Measurements from ENCODE around the gene AKNAD1.
"Not testable (repeated sequence)": the region's sequence is repeated elsewhere in the genome, so short reads cannot be mapped to it uniquely, and the experiment has no call there.

Gene AKNAD1

DNA sequence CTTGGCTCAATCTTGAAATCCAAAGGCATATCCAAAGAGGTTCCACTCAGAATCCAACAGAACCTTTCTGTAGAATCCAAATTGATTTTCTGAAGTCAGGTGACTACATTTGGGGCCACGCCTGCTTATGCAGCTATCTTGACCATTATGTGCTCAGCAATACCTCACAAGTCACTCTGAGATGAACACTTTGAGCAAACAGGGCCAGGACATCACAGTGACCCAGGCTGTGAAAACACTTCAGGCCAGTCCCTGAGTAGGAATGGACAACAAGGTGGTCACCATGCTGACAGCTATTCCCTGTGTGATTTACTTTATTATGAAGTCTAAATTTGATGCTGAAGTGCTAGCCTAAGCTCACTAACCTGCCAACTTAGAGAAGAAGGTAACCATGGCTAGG lies at the start of gene AKNAD1:
TSS of gene AKNAD1 (minus strand) at position 101 of the 400 bp plus-strand sequence. CDS start 4,430 bp downstream, outside the sequence.
- DNase-seq = no peak
- in situ Hi-C loops (cut with MboI; ENCODE audit: low pct_unique_long_range_greater_than_20kb, low sequenced_read_pairs) = no loop called here

DNA sequence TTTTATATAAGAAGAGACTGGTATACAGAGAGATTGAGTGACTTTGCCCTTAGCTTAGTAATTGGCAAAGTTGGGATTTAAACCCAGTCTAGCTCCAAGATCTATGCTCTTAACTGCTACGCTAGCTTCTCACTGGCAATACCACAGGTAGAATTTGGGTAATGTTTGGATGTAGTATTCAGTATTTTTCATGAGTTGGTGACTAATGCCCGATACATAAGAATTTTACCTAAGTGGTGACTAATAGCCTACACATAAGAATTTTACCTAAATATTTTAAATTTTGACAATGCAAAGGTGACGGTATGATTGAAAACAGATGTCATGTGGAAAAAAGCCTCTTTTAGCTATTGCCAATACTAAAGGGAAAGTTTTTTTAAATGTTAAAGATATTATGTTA lies 44.2 kb upstream of the AKNAD1 start:
- no peak for DNase-seq
- in situ Hi-C loops (cut with MboI; ENCODE audit: low pct_unique_long_range_greater_than_20kb, low sequenced_read_pairs) = loop anchor here (10.0 kb wide), 1 partner anchor 76 kb away; no protein-coding TSS in a partner anchor

- in situ Hi-C loops (cut with MboI; ENCODE audit: low pct_unique_long_range_greater_than_20kb, low sequenced_read_pairs) = no loop called here
Observed at GRCh38 chr1:108897865-108898720, 41.2 kb upstream of the AKNAD1 start.

GRCh38 chr1:108896146-108897145 lies 39.6 kb upstream of the AKNAD1 start:
- DNase-seq = peak; percentile 49
- in situ Hi-C loops (cut with MboI; ENCODE audit: low pct_unique_long_range_greater_than_20kb, low sequenced_read_pairs) = no loop called here

More at GRCh38 chr1:108897865-108898720, 41.2 kb upstream of the AKNAD1 start:
- peak; percentile 61 for DNase-seq

DNA sequence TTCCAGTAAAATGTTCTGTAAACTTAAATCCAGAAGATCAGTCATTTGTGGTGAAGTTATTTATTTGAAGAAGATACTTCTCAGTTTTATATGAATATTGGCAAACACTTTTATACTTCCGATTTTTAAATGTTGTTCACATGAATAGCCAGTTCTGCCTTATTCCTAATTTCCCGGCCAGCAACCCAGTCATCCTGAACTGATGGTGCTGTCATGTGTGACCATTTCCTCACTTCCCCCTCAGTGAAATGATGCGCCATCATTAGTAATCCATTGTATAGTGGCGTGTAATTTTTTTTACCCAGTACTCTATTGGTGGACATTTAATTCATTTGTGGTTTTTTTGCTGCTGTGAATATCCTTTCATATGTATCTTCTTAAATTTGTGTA lies 36.2 kb upstream of the AKNAD1 start:
- in situ Hi-C loops (cut with MboI; ENCODE audit: low pct_unique_long_range_greater_than_20kb, low sequenced_read_pairs) = no loop called here
- DNase-seq = no peak

DNA sequence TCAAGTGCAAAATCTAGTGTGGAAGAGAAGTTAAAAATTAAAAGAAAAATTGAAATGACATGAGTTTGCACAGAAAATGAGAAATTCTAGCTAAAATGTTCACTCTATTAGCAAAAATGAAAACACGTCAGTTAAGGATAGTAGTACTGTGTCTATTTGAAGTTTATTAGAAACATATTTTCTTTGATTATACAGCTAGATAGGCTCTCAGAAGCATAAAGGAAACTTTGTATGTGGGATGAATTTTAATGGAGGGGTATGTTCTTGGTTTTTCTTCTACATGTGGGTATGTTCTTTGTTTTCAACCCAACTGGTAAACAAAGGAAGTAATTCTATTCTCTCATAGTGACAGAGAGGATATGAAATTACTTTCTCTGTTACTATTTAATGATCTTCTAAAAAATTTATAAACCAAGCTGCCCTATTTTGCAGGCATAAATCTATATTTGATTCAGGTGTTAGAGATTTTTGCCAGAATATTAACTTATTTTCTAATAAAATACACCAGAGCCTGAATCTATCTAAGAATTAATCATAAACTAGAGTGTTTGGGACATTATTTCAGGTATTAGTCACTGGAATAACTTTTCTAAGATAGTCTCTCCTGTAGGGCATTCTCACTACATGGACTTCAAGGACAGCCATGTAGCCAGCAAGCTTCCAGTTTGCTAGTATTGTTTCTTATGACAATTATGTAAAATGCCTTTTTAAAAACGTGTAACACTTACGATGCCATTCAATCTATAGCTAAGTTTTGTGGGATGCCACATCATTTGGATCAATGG lies 35.7 kb upstream of the AKNAD1 start:
- in situ Hi-C loops (cut with MboI; ENCODE audit: low pct_unique_long_range_greater_than_20kb, low sequenced_read_pairs) = no loop called here
- no peak for DNase-seq

DNA sequence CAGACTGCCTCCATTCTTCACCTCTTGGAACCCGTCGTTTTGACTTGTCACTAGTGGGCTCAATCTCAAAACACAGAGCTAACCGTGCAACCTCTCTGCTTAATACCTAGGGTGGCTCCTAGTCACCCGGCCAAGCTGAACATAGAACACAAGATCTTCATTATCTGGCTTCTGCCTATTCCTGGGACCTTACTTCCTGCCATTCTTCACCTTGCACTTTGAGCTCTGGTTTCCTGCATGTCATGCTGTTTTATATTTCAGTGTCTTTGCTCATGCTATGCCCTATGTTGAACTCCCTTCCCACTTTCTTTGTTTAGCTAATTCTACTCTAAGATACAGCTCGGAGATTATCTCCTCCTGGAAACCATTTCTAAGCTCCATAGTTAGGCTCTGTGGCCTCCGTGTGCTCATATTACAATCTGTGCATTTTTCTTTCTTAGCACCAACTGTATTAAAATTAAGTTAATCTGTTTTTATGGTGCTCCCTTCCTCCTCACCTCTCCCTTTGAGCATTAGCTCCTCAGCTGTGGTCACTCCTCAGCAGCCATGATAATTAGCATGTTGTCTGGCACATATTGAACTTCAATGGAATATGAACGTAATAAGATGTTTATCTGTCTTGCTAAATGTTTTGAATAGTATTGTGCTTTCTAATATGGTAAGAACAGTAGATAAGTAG lies 33.0 kb upstream of the AKNAD1 start:
- in situ Hi-C loops (cut with MboI; ENCODE audit: low pct_unique_long_range_greater_than_20kb, low sequenced_read_pairs) = no loop called here
- DNase-seq = no peak

GRCh38 chr1:108889006-108889645 lies 32.2 kb upstream of the AKNAD1 start:
- DNase-seq = peak; percentile 57
- in situ Hi-C loops (cut with MboI; ENCODE audit: low pct_unique_long_range_greater_than_20kb, low sequenced_read_pairs) = not testable (repeated sequence)

DNA sequence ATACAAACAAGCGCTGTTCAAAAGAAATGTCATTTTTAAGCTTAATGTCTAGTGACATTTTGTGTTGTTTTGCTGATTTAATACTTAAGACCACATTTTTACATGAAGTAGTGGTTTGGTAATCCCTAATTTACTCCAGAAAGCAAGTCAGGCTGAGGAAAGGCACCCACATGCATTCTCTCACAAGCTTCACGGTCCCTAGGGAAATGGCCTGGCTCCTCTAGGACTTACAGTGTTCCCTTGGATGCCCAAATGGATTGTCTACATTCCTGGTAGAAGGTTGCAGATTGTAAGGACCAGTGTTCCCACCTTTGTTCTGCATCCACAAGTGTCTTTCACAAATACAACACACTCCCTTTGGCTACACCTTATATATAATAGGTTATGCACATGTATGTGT lies 29.4 kb upstream of the AKNAD1 start:
- no peak for DNase-seq
- in situ Hi-C loops (cut with MboI; ENCODE audit: low pct_unique_long_range_greater_than_20kb, low sequenced_read_pairs) = no loop called here

DNA sequence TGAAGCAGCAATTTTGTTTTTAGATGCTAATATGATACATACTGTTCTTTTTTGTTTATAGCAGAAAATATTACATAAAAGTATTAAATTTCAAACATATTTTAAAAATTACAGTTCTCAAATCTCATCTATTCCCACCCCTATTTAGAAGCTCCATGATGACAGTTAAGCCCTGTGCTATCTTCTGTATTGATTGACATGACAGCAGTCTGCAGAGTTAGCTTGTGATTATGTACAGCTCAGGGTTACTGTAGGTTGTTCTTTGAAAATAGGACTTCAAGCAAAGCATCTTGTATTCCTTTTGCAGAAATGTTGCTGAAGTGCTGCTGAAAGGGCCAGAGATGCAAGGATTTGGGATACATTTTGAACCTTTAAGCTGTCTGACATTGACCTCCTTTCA lies 28.1 kb upstream of the AKNAD1 start:
- in situ Hi-C loops (cut with MboI; ENCODE audit: low pct_unique_long_range_greater_than_20kb, low sequenced_read_pairs) = no loop called here

GRCh38 chr1:108882837-108883236 lies 25.9 kb upstream of the AKNAD1 start:
- in situ Hi-C loops (cut with MboI; ENCODE audit: low pct_unique_long_range_greater_than_20kb, low sequenced_read_pairs) = no loop called here
- no peak for DNase-seq

More for the DNA sequence above, 28.1 kb upstream of the AKNAD1 start:
- DNase-seq = no peak

DNA sequence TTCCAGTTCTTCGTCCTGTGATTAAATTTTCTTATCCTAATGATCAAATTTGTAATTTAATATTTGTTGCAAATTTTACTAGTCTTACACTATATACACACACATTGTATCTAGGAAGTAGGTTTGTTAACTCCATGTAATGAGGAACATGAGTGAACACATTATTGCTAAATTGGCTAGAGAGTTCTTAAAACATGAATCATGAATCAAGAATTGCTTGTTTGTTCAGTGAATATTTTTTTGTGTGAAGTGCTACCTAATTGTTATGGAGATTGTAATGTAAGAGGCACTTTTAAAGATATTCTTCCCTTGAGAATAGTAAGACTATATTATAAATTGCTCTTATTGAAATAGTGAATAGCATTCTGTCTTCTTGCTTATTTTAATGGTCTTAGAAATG lies 24.5 kb upstream of the AKNAD1 start:
- DNase-seq = no peak
- in situ Hi-C loops (cut with MboI; ENCODE audit: low pct_unique_long_range_greater_than_20kb, low sequenced_read_pairs) = no loop called here

DNA sequence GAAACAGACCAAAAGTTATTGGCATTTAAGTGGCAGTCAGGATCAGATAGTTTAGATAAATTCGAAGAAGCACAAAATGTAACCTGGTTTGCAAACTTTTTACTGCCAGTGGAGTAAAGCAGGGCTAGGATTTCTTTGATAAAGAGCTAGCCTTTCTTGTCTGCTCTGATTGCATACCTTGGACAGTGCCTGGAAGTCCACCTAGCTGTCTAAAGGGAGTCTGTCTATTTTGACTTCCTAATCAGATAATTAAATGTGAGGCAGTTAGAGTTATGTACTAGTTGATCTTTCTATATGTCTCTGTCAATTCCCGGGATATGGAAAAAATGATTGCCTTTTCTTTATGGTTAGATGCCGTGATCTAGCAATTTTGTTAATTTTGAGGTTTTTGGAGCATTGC lies 24.0 kb upstream of the AKNAD1 start:
- no peak for DNase-seq
- in situ Hi-C loops (cut with MboI; ENCODE audit: low pct_unique_long_range_greater_than_20kb, low sequenced_read_pairs) = no loop called here

DNA sequence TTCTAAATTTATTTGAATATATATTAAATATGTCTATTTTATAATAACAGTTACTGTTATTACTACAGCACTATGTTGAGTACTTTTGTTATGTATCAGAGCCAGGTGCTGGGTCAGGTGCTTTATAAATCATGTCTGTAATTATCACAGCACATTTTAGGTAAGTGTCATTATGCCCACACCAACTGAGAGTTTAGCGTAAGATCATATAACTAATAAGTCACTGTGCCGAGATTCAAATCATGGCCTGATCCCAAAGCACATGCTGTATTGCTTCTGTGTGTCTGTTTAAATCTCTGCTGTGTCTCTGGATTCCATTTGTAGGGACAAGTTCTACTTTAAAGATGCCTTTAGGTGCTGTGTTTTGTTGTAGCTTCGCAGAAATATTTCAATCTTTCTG lies 21.8 kb upstream of the AKNAD1 start:
- DNase-seq = no peak
- in situ Hi-C loops (cut with MboI; ENCODE audit: low pct_unique_long_range_greater_than_20kb, low sequenced_read_pairs) = no loop called here

DNA sequence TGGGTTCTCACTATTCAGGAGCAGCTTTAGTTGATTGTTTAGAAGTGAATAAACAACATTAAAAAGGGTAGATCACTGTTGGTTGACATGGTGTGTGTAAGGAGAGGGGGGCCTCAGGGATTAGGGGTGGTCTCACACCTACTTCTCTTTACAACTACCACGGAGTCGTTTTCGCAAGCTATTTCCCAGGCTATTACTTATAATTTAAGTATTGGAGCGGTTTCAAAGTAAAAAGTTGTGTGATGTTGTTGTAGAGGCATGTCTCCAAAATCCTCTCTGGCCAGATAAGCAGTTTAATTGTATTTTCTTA lies 21.2 kb upstream of the AKNAD1 start:
- in situ Hi-C loops (cut with MboI; ENCODE audit: low pct_unique_long_range_greater_than_20kb, low sequenced_read_pairs) = no loop called here
- no peak for DNase-seq

GRCh38 chr1:108877348-108878159 lies 20.7 kb upstream of the AKNAD1 start:
- in situ Hi-C loops (cut with MboI; ENCODE audit: low pct_unique_long_range_greater_than_20kb, low sequenced_read_pairs) = no loop called here
- peak; percentile 53 for DNase-seq

GRCh38 chr1:108871050-108871724 lies 14.3 kb upstream of the AKNAD1 start:
- in situ Hi-C loops (cut with MboI; ENCODE audit: low pct_unique_long_range_greater_than_20kb, low sequenced_read_pairs) = no loop called here
- no peak for DNase-seq
